ENCODE data around the gene SYNPO. TPM values are rescaled to one million over a fixed set of nuclear protein-coding genes. Genes with fewer than 3 reads are reported as not detected.

SYNPO gene
- total and polyA plus RNA-seq, 5 donors: 552 to 675 (median 598) TPM

DNA sequence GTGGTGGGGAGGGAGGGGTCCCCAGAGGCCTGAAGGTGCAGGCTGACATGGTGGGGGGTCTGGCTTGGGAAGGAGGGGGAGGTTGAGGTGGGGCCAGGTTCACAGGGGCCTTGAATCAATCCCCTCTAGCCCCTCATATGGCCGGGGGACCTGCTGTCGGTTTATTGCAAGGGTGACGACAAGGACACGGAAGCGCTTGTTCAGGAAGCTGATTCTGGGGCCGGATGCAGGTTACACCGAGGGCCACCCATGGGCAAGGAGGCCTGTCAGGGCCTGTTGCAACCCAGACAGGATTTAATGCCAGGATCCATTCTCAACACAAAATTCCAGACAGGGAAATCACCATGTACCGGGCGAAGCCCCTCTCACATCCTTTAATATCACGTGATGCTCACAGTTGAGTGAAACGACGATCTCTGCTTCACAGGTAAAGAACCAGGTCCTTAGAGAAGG, 41.6 kb upstream of the SYNPO start:
- DNase-seq (peak in 1 of 3 donors; percentile 48), ATAC-seq (no peak)
- H3K4me3 ChIP-seq (ENCODE audit: low read length): no peak overlapping the region
- H3K4me1 ChIP-seq (ENCODE audit: control insufficient read depth, insufficient read depth, low read length): peaks cover 31% of the 10 kb centered on the region
- H3K27ac ChIP-seq (ENCODE audit: low read length): peak overlapping the region; percentile 15
- H3K27me3 ChIP-seq (ENCODE audit: control insufficient read depth, insufficient read depth): no peaks in the 10 kb centered on the region
- intact Hi-C loops (cut with DNase I): loop anchor here in 2 of 4 donors (10.0 kb wide), 1 partner anchor 56 kb away; no protein-coding TSS in a partner anchor
- WGBS: 78% methylated on average over 12 of the region's 12 CpGs
- no peaks in the 10 kb centered on the region for H3K9me3 ChIP-seq (ENCODE audit: control insufficient read depth, low read length)

- peak overlapping the region; percentile 59 for H3K27ac ChIP-seq (ENCODE audit: low read length)
- intact Hi-C loops (cut with DNase I): loop anchor here in 2 of 4 donors (10.0 kb wide), 1 partner anchor 56 kb away; no protein-coding TSS in a partner anchor
- 75% methylated on average over 5 of the region's 5 CpGs for WGBS
- no peaks in the 10 kb centered on the region for H3K27me3 ChIP-seq (ENCODE audit: control insufficient read depth, insufficient read depth)
- H3K4me3 ChIP-seq (ENCODE audit: low read length): no peak overlapping the region
- ATAC-seq (no peak), DNase-seq (peak in 1 of 3 donors; percentile 47)
- H3K9me3 ChIP-seq (ENCODE audit: control insufficient read depth, low read length): no peaks in the 10 kb centered on the region
- H3K4me1 ChIP-seq (ENCODE audit: control insufficient read depth, insufficient read depth, low read length): peaks cover 27% of the 10 kb centered on the region
Measured at GRCh38 chr5:150599281-150599680, 41.2 kb upstream of the SYNPO start.

DNA sequence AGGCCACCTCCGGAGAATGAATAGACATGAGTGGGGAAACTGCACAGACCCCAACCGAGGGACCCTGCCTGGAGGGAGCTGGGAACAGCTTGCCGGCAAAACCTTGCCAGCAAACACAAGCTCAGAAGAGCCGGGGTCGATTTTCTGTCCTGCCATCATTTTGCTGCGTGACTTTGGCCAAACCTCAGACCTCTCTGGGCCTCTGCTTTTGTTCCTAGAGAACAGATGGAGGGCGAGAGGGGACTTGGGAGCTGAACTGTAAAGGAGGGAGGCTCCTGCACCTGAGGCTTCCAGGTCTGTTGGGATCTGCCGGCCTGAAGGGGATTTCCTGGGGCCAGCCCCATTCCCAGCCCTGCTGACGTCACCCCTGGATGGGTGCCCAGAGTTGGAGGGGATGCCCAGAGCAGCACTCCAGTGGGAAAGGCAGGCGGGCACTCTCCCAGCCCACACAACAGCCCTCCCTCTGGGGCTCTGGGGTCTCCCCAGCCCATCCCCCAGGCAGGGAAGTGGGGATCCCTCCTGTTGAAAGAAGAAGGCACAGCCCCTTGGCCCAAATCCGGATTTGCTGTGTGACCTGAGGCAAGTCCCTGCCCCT, 40.4 kb upstream of the SYNPO start:
- no peak overlapping the region for H3K4me3 ChIP-seq (ENCODE audit: low read length)
- peak overlapping the region; percentile 71 for H3K27ac ChIP-seq (ENCODE audit: low read length)
- DNase-seq (peak; percentile 92 to 96 (median 95)), ATAC-seq (peak; percentile 53 to 65)
- WGBS: 38% methylated on average over 11 of the region's 11 CpGs
- no peaks in the 10 kb centered on the region for H3K27me3 ChIP-seq (ENCODE audit: control insufficient read depth, insufficient read depth)
- intact Hi-C loops (cut with DNase I): loop anchor here in 2 of 4 donors (10.0 kb wide), 1 partner anchor 55 kb away; no protein-coding TSS in a partner anchor
- peaks cover 20% of the 10 kb centered on the region for H3K4me1 ChIP-seq (ENCODE audit: control insufficient read depth, insufficient read depth, low read length)
- no peaks in the 10 kb centered on the region for H3K9me3 ChIP-seq (ENCODE audit: control insufficient read depth, low read length)

- Histone ChIP-seq H3K9me3 (ENCODE audit: control insufficient read depth, low read length) (no peaks in the 10 kb centered on the region), H3K27me3 (ENCODE audit: control insufficient read depth, insufficient read depth) (no peaks in the 10 kb centered on the region), H3K27ac (ENCODE audit: low read length) (peak overlapping the region; percentile 71), H3K4me1 (ENCODE audit: control insufficient read depth, insufficient read depth, low read length) (peaks cover 16% of the 10 kb centered on the region), H3K4me3 (ENCODE audit: low read length) (peak overlapping the region; percentile 11)
- ATAC-seq (peak; percentile 9 to 41), DNase-seq (peak in 1 of 3 donors; percentile 68)
- intact Hi-C loops (cut with DNase I): no loop called here
- 53% methylated on average over 25 of the region's 25 CpGs for WGBS
Measured at GRCh38 chr5:150600616-150601490, 39.6 kb upstream of the SYNPO start.

DNA sequence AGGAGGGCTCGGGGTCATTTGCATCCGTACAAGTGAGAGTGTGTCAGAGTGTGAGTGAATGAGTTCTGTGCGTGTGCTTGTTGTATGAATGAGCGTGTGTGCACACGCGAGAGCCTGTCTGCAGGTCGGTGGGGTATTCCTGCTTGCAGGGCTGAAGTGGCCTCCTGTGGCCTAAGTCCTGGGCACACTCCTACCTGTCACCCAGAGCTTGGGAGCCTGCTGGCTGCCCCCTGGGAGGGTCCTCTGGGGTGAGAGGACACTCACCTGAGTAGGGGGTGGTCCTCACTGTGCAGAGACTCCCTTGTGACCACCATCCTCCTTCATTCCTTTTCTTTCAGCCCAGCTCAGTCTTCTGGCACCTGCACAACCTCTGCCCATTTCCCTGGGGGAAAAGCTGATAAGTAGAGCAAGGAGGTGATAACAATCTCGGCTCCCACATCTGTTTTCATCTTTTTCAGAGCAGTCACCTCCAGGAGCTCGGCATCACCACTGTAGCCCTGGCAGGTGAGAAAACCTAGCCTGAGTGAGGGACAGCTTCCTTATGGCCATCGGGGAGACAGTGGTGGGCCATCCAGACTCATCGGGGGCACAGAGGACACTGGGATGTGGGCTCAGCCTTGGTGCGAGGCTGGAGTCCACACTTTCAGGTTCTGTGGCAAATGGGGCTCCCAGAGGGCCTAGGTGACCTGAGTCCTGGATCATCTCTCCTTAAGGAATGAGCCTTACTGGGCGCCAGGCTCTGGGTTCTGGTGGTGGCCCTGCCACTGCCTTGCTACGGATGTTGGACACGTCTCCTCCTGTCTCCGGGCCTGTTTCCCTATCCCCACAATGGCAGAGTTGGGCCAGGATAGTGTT, 38.7 kb upstream of the SYNPO start:
- no peak for ATAC-seq
- intact Hi-C loops (cut with DNase I): no loop called here
- peaks cover 17% of the 10 kb centered on the region for H3K4me1 ChIP-seq (ENCODE audit: control insufficient read depth, insufficient read depth, low read length)
- H3K9me3 ChIP-seq (ENCODE audit: control insufficient read depth, low read length): no peaks in the 10 kb centered on the region
- no peaks in the 10 kb centered on the region for H3K27me3 ChIP-seq (ENCODE audit: control insufficient read depth, insufficient read depth)
- WGBS: 72% methylated on average over 16 of the region's 16 CpGs
- H3K27ac ChIP-seq (ENCODE audit: low read length): peak overlapping the region; percentile 55
- peak in 1 of 3 donors; percentile 28 for DNase-seq
- peak overlapping the region; percentile 11 for H3K4me3 ChIP-seq (ENCODE audit: low read length)

DNA sequence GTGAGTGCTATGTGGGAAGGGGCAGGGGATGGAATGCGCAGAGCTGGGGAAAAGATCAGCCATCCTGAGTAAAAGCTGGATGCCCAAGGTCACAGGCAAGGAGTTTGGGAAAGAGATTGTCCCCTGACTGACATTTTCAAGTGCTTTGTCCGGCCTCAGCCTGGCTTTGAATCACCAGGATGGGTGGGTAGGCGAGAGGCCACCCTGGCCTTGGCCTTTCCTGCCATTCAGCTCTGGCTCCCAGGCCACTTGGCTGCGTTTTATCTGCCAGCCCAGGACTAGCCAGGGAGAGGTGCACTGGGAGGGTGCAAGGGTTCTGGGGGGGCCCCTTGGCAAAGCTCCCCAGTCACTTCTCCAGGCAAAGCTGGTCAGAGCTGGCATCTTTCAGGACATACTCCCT, 37.4 kb upstream of the SYNPO start:
- Histone ChIP-seq H3K9me3 (ENCODE audit: control insufficient read depth, low read length) (no peaks in the 10 kb centered on the region), H3K4me3 (ENCODE audit: low read length) (no peak overlapping the region), H3K4me1 (ENCODE audit: control insufficient read depth, insufficient read depth, low read length) (peaks cover 16% of the 10 kb centered on the region), H3K27ac (ENCODE audit: low read length) (peak overlapping the region; percentile 94), H3K27me3 (ENCODE audit: control insufficient read depth, insufficient read depth) (no peaks in the 10 kb centered on the region)
- DNase-seq (peak; percentile 67 to 80 (median 71)), ATAC-seq (peak; percentile 39 to 61)
- intact Hi-C loops (cut with DNase I): no loop called here
- WGBS: 50% methylated on average over 4 of the region's 4 CpGs

GRCh38 chr5:150603491-150603890, 37.0 kb upstream of the SYNPO start:
- peak overlapping the region; percentile 94 for H3K27ac ChIP-seq (ENCODE audit: low read length)
- intact Hi-C loops (cut with DNase I): no loop called here
- peak in 1 of 3 donors; percentile 23 for DNase-seq
- H3K4me1 ChIP-seq (ENCODE audit: control insufficient read depth, insufficient read depth, low read length): peaks cover 16% of the 10 kb centered on the region
- H3K4me3 ChIP-seq (ENCODE audit: low read length): no peak overlapping the region
- WGBS: 63% methylated on average over 3 of the region's 3 CpGs
- no peaks in the 10 kb centered on the region for H3K9me3 ChIP-seq (ENCODE audit: control insufficient read depth, low read length)
- no peak for ATAC-seq
- H3K27me3 ChIP-seq (ENCODE audit: control insufficient read depth, insufficient read depth): no peaks in the 10 kb centered on the region

- Histone ChIP-seq H3K27me3 (ENCODE audit: control insufficient read depth, insufficient read depth) (no peaks in the 10 kb centered on the region), H3K4me1 (ENCODE audit: control insufficient read depth, insufficient read depth, low read length) (peaks cover 16% of the 10 kb centered on the region), H3K9me3 (ENCODE audit: control insufficient read depth, low read length) (no peaks in the 10 kb centered on the region), H3K4me3 (ENCODE audit: low read length) (no peak overlapping the region), H3K27ac (ENCODE audit: low read length) (peak overlapping the region; percentile 94)
- intact Hi-C loops (cut with DNase I): no loop called here
- ATAC-seq (no peak), DNase-seq (peak in 2 of 3 donors; percentile 29 to 46)
- WGBS: 72% methylated on average over 4 of the region's 4 CpGs
Measured at GRCh38 chr5:150604010-150604409, 36.5 kb upstream of the SYNPO start.

GRCh38 chr5:150604894-150605440, 35.5 kb upstream of the SYNPO start:
- 80% methylated on average over 6 of the region's 6 CpGs for WGBS
- peak in 1 of 3 donors; percentile 37 for DNase-seq

DNA sequence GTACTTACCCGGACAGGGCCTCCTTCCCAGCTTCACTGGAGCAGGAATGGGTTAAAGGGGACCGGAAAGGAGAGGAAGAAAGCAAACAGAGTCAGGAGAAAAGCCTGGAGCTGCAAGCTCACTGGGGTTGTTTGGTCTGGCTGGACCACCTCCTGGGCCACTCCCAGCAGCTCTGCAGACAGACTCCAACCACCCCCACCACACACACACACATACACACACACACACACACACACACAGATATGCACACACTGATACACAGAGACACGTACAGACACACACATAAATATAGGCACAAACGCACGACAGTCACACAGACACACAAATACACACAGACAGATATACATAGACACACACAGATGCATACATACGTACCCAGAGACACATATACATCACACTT, 34.9 kb upstream of the SYNPO start:
- WGBS: 50% methylated on average over 6 of the region's 6 CpGs

More at GRCh38 chr5:150604894-150605440, 35.5 kb upstream of the SYNPO start:
- no peak for ATAC-seq
- intact Hi-C loops (cut with DNase I): no loop called here
- Histone ChIP-seq H3K4me1 (ENCODE audit: control insufficient read depth, insufficient read depth, low read length) (peaks cover 16% of the 10 kb centered on the region), H3K27ac (ENCODE audit: low read length) (peak overlapping the region; percentile 94), H3K4me3 (ENCODE audit: low read length) (no peak overlapping the region), H3K27me3 (ENCODE audit: control insufficient read depth, insufficient read depth) (no peaks in the 10 kb centered on the region), H3K9me3 (ENCODE audit: control insufficient read depth, low read length) (no peaks in the 10 kb centered on the region)

More for the DNA sequence above, 34.9 kb upstream of the SYNPO start:
- intact Hi-C loops (cut with DNase I): no loop called here
- peaks cover 19% of the 10 kb centered on the region for H3K4me1 ChIP-seq (ENCODE audit: control insufficient read depth, insufficient read depth, low read length)
- DNase-seq (peak in 2 of 3 donors; percentile 76 to 78), ATAC-seq (peak in 1 of 2 donors; percentile 14)
- H3K27me3 ChIP-seq (ENCODE audit: control insufficient read depth, insufficient read depth): no peaks in the 10 kb centered on the region
- H3K27ac ChIP-seq (ENCODE audit: low read length): peak overlapping the region; percentile 36
- no peaks in the 10 kb centered on the region for H3K9me3 ChIP-seq (ENCODE audit: control insufficient read depth, low read length)
- H3K4me3 ChIP-seq (ENCODE audit: low read length): no peak overlapping the region
